Uterine smooth muscle cell (primary cell): ENCODE measurements around the gene CSNK2A2. TPM values are rescaled to one million over a fixed set of nuclear protein-coding genes. Genes with fewer than 3 reads are reported as not detected.

ENCODE experiments used
- total RNA-seq: library from RNA; depleted of rRNA; stranded (reverse); fragments of >200 nt; gene quantifications from 2 replicates; pipeline ENCODE4 v1.2.3, GENCODE V29; 2014

The CSNK2A2 gene
- total RNA-seq: 25.6 and 29.0 TPM in 2 replicates

GRCh38 chr16:58198022-58198683 lies at the start of gene CSNK2A2:
TSS of gene CSNK2A2 (minus strand) at chr16:58198106. CDS start at chr16:58197736, 370 bp downstream.

GRCh38 chr16:58129097-58129936 lies 68.6 kb downstream of the CSNK2A2 start, which contains the start of gene CFAP20:
TSS of gene CFAP20 (minus strand) at chr16:58129381. CDS start at chr16:58129115, 266 bp downstream.

Other genes with a start within 250 kb of the CSNK2A2 start
- gene CNGB1, start 227.0 kb downstream of the CSNK2A2 start, total RNA-seq: not detected in 2 replicates
- gene ZNF319, start 197.4 kb downstream of the CSNK2A2 start, total RNA-seq: 2.8 and 3.1 TPM in 2 replicates
- 30.6 and 32.0 TPM in 2 replicates for gene USB1, start 196.7 kb downstream of the CSNK2A2 start, total RNA-seq
- gene MMP15, start 172.4 kb downstream of the CSNK2A2 start, total RNA-seq: 1.00 and 4.2 TPM in 2 replicates
- 29.5 and 43.5 TPM in 2 replicates for gene CFAP20, start 68.7 kb downstream of the CSNK2A2 start, total RNA-seq
- not detected in 2 replicates for gene PRSS54, start 96.9 kb upstream of the CSNK2A2 start, total RNA-seq
- gene GINS3, start 194.4 kb upstream of the CSNK2A2 start, total RNA-seq: 2.7 and 7.5 TPM in 2 replicates